Cardiac muscle cell (in vitro differentiated cells and primary cell): ENCODE data around the gene DUS1L. TPM values are rescaled to one million over a fixed set of nuclear protein-coding genes. Genes with fewer than 3 reads are reported as not detected.

Experiments
- DNase-seq, 2 donors: peaks; one replicate each; pipeline versions ENCODE4 v3.0.0 to v3.0.0-alpha.2; 2010 to 2017; ENCODE audit warnings: low read depth in 1 of 2, low spot score in 1 of 2
- H3K27ac ChIP-seq: fragments of 200-600 bp; sonication (generic); 2 replicates; pipeline ENCODE4 v1.5.1; 2016
- H3K27me3 ChIP-seq: fragments of 200-600 bp; sonication (generic); 2 replicates; pipeline ENCODE4 v1.6.0; 2016; ENCODE audit warnings: control low read depth
- H3K36me3 ChIP-seq: fragments of 200-600 bp; sonication (generic); 2 replicates; pipeline ENCODE4 v1.5.1; 2016; ENCODE audit warnings: control low read depth
- H3K4me1 ChIP-seq: fragments of 200-600 bp; sonication (generic); 2 replicates; pipeline ENCODE4 v1.8.1; 2017; ENCODE audit warnings: low read depth, mild to moderate bottlenecking, mixed run types
- H3K4me3 ChIP-seq: fragments of 200-600 bp; sonication (generic); 2 replicates; pipeline ENCODE4 v1.5.1; 2016; ENCODE audit warnings: mild to moderate bottlenecking
- H3K9me3 ChIP-seq: fragments of 200-600 bp; sonication (generic); 2 replicates; pipeline ENCODE4 v1.5.1; 2017; ENCODE audit warnings: low read depth, mild to moderate bottlenecking, control low read depth
- polyA plus RNA-seq: library from polyadenylated mRNA; unstranded; fragments of >200 nt; fragmentation: Nextera tagmentation; extraction: Ambion mirVana; gene quantifications from 2 replicates; pipeline ENCODE4 v1.2.1, GENCODE V29; 2016
- total RNA-seq: library from RNA; depleted of rRNA; stranded (reverse); fragments of >200 nt; gene quantifications from 2 replicates; pipeline ENCODE4 v1.2.3, GENCODE V29; 2016
- TF ChIP-seq, protein P1 (sequence below): IDR thresholded peaks from 2 replicates; pipeline ENCODE4 v1.5.1; 2012; ENCODE audit warnings: low read depth, mild to moderate bottlenecking, low read length

The DUS1L gene
- total and polyA plus RNA-seq, 2 experiments from 2014 or later = 183 to 184 TPM

- TF ChIP-seq, protein P1, sequence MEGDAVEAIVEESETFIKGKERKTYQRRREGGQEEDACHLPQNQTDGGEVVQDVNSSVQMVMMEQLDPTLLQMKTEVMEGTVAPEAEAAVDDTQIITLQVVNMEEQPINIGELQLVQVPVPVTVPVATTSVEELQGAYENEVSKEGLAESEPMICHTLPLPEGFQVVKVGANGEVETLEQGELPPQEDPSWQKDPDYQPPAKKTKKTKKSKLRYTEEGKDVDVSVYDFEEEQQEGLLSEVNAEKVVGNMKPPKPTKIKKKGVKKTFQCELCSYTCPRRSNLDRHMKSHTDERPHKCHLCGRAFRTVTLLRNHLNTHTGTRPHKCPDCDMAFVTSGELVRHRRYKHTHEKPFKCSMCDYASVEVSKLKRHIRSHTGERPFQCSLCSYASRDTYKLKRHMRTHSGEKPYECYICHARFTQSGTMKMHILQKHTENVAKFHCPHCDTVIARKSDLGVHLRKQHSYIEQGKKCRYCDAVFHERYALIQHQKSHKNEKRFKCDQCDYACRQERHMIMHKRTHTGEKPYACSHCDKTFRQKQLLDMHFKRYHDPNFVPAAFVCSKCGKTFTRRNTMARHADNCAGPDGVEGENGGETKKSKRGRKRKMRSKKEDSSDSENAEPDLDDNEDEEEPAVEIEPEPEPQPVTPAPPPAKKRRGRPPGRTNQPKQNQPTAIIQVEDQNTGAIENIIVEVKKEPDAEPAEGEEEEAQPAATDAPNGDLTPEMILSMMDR = no peak
- DNase-seq = peak in 1 of 2 donors; percentile 20
- no peak overlapping the region for H3K4me3 ChIP-seq
- no peaks in the 10 kb centered on the region for H3K9me3 ChIP-seq
- no peaks in the 10 kb centered on the region for H3K27me3 ChIP-seq
- H3K4me1 ChIP-seq = no peaks in the 10 kb centered on the region
- H3K36me3 ChIP-seq = peaks cover 30% of the 10 kb centered on the region
- peak overlapping the region; percentile 51 for H3K27ac ChIP-seq
Observed at GRCh38 chr17:82077617-82078358, 12.2 kb upstream of the DUS1L start.

- Histone ChIP-seq H3K4me3 (no peak overlapping the region), H3K36me3 (peaks cover 27% of the 10 kb centered on the region), H3K4me1 (no peaks in the 10 kb centered on the region), H3K9me3 (no peaks in the 10 kb centered on the region), H3K27me3 (no peaks in the 10 kb centered on the region), H3K27ac (peak overlapping the region; percentile 51)
- no peak for DNase-seq
- TF ChIP-seq, protein P1 = no peak
Observed at GRCh38 chr17:82076785-82077591, 11.4 kb upstream of the DUS1L start.

- TF ChIP-seq, protein P1 = no peak
- Histone ChIP-seq H3K9me3 (no peaks in the 10 kb centered on the region), H3K27ac (no peak overlapping the region), H3K4me3 (no peak overlapping the region), H3K27me3 (no peaks in the 10 kb centered on the region), H3K36me3 (peaks cover 22% of the 10 kb centered on the region), H3K4me1 (no peaks in the 10 kb centered on the region)
- peak in 1 of 2 donors; percentile 8 for DNase-seq
Observed at GRCh38 chr17:82076018-82076784, 10.6 kb upstream of the DUS1L start.

GRCh38 chr17:82073446-82073845 is 7.8 kb upstream of the DUS1L start:
- TF ChIP-seq, protein P1 = no peak
- no peaks in the 10 kb centered on the region for H3K9me3 ChIP-seq
- DNase-seq = no peak

GRCh38 chr17:82072827-82073226 is 7.2 kb upstream of the DUS1L start:
- no peak overlapping the region for H3K4me3 ChIP-seq
- peaks cover under 1% of the 10 kb centered on the region for H3K36me3 ChIP-seq
- no peak overlapping the region for H3K27ac ChIP-seq
- TF ChIP-seq, protein P1 = no peak
- no peak for DNase-seq
- no peaks in the 10 kb centered on the region for H3K27me3 ChIP-seq
- H3K9me3 ChIP-seq = no peaks in the 10 kb centered on the region
- no peaks in the 10 kb centered on the region for H3K4me1 ChIP-seq

More at GRCh38 chr17:82073446-82073845, 7.8 kb upstream of the DUS1L start:
- peaks cover 3% of the 10 kb centered on the region for H3K36me3 ChIP-seq
- no peaks in the 10 kb centered on the region for H3K27me3 ChIP-seq
- no peak overlapping the region for H3K27ac ChIP-seq
- no peaks in the 10 kb centered on the region for H3K4me1 ChIP-seq
- H3K4me3 ChIP-seq = no peak overlapping the region
